ENCODE data around the gene PRRC2B. TPM values are rescaled to one million over a fixed set of nuclear protein-coding genes. Genes with fewer than 3 reads are reported as not detected.
A peak's percentile ranks its signal among the peaks of the same experiment; 100 is the strongest.
"Not testable (repeated sequence)": the region's sequence is repeated elsewhere in the genome, so short reads cannot be mapped to it uniquely, and the experiment has no call there.

The PRRC2B gene
- total RNA-seq, 3 donors from 2014 or later: 89.7 to 102 (median 92.2) TPM

- peaks cover 41% of the 10 kb centered on the region for H3K36me3 Mint-ChIP-seq (ENCODE audit: insufficient read depth)
- not testable (repeated sequence) for H3K27me3 Mint-ChIP-seq (ENCODE audit: low read depth); H3K4me1 Mint-ChIP-seq (ENCODE audit: low read depth); H3K4me3 Mint-ChIP-seq; ATAC-seq; DNase-seq; H3K9me3 Mint-ChIP-seq
These were observed 78.2 kb downstream of the PRRC2B start for GRCh38 chr9:131472085-131472484.

DNA sequence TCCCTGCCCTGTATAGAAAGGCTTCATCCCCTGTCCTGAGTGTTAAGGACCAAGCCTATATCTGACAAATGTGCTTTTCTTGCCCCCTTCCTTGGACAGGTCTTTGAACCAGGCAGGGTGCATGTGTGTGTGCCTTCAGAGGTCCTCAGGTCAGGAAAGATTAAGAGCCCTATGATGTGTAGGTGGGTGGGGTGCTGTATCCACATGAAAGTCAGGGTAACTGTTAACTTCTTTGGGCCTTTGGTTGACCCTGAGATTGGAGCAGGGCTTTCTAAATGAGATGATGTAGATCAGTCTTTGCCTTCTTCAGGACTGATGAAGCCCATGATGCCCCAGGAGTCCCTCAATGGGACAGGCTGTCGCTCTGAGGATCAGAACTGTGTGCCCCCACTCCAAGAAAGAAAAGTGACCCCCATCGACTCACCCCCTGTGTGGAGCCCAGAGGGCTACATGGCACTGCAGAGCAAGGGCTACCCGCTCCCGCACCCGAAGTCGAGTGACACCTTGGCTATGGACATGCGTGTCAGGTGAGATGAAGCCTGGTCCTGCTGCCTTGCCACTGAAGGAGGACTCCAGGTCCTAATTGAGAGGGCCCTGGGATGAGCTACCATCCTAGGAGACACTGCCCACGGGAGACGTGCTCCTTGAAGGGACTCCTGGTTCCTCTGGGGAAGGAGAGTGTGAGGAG, 79.5 kb downstream of the PRRC2B start:
- Mint-ChIP-seq H3K4me3 (no peak overlapping the region), H3K4me1 (ENCODE audit: low read depth) (peaks cover 3% of the 10 kb centered on the region), H3K36me3 (ENCODE audit: insufficient read depth) (peaks cover 40% of the 10 kb centered on the region), H3K9me3 (no peaks in the 10 kb centered on the region), H3K27me3 (ENCODE audit: low read depth) (no peaks in the 10 kb centered on the region)
- no peak for DNase-seq
- ATAC-seq: no peak

DNA sequence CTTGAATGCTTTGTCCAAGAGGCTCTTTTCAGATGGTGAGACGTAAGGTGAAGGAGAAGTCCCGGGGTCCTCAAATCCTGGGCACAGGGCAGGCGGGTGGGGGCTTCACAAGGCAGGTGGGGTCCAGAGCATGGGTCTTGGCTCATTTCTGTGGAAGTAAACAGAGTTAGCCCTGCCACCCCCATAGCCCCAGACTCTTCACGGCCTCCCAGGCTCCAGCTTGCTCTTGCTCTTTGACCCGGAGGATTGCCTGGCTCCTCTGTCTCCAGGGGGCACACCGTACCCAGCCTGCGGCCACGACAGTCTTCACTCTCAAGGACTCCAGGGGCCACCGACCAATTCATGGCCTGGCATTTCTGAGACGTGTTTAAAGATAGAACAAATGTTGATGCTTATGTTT, 80.0 kb downstream of the PRRC2B start:
- no peak for DNase-seq
- Mint-ChIP-seq H3K4me1 (ENCODE audit: low read depth) (peaks cover 3% of the 10 kb centered on the region), H3K4me3 (no peak overlapping the region), H3K27me3 (ENCODE audit: low read depth) (no peaks in the 10 kb centered on the region), H3K9me3 (no peaks in the 10 kb centered on the region), H3K36me3 (ENCODE audit: insufficient read depth) (peaks cover 42% of the 10 kb centered on the region)
- no peak for ATAC-seq

- Mint-ChIP-seq H3K4me3 (no peak overlapping the region), H3K9me3 (no peaks in the 10 kb centered on the region)
- ATAC-seq: no peak
These were observed 80.8 kb downstream of the PRRC2B start for GRCh38 chr9:131474711-131475110.

GRCh38 chr9:131475111-131475955, 81.4 kb downstream of the PRRC2B start:
- Mint-ChIP-seq H3K36me3 (ENCODE audit: insufficient read depth) (peaks cover 36% of the 10 kb centered on the region), H3K4me1 (ENCODE audit: low read depth) (peaks cover 4% of the 10 kb centered on the region)

More at GRCh38 chr9:131474711-131475110, 80.8 kb downstream of the PRRC2B start:
- Mint-ChIP-seq H3K27me3 (ENCODE audit: low read depth) (no peaks in the 10 kb centered on the region), H3K36me3 (ENCODE audit: insufficient read depth) (peaks cover 42% of the 10 kb centered on the region), H3K4me1 (ENCODE audit: low read depth) (peaks cover 3% of the 10 kb centered on the region)
- DNase-seq: no peak

GRCh38 chr9:131475956-131476776, 82.3 kb downstream of the PRRC2B start:
- ATAC-seq: no peak
- Mint-ChIP-seq H3K36me3 (ENCODE audit: insufficient read depth) (peaks cover 28% of the 10 kb centered on the region), H3K27me3 (ENCODE audit: low read depth) (no peaks in the 10 kb centered on the region), H3K4me1 (ENCODE audit: low read depth) (peaks cover 4% of the 10 kb centered on the region), H3K9me3 (no peaks in the 10 kb centered on the region), H3K4me3 (no peak overlapping the region)
- no peak for DNase-seq

More at GRCh38 chr9:131475111-131475955, 81.4 kb downstream of the PRRC2B start:
- Mint-ChIP-seq H3K4me3 (no peak overlapping the region), H3K27me3 (ENCODE audit: low read depth) (no peaks in the 10 kb centered on the region), H3K9me3 (no peaks in the 10 kb centered on the region)
- no peak for DNase-seq
- ATAC-seq: no peak

- ATAC-seq (no peak), DNase-seq (no peak)
- H3K36me3 Mint-ChIP-seq (ENCODE audit: insufficient read depth): peaks cover 29% of the 10 kb centered on the region
- no peak overlapping the region for H3K4me3 Mint-ChIP-seq
- H3K27me3 Mint-ChIP-seq (ENCODE audit: low read depth): no peaks in the 10 kb centered on the region
- no peaks in the 10 kb centered on the region for H3K9me3 Mint-ChIP-seq
- H3K4me1 Mint-ChIP-seq (ENCODE audit: low read depth): peaks cover 4% of the 10 kb centered on the region
These were observed 83.0 kb downstream of the PRRC2B start for GRCh38 chr9:131476777-131477345.

DNA sequence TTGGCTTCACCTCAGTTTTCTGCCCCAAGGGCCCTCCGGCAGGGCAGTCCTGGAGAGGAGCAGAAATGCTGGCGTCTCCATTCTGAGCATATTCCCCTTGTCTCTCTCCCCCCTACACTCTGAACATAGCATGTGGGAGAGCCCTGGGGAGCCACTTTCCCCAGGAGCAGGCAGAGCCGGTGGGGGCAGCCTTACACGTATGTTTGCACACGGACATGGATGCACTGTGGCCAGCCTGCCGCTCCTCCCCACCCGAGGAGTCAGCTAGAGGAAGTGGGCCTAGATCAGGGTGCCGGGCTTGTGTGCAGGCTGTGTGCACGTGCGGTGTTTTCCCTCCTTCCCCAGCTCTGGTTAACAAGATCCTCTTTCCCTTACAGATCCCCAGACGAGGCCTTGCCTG, 83.5 kb downstream of the PRRC2B start:
- H3K27me3 Mint-ChIP-seq (ENCODE audit: low read depth): no peaks in the 10 kb centered on the region
- peaks cover 4% of the 10 kb centered on the region for H3K4me1 Mint-ChIP-seq (ENCODE audit: low read depth)
- ATAC-seq: no peak
- no peak overlapping the region for H3K4me3 Mint-ChIP-seq
- H3K9me3 Mint-ChIP-seq: no peaks in the 10 kb centered on the region
- DNase-seq: no peak
- peaks cover 34% of the 10 kb centered on the region for H3K36me3 Mint-ChIP-seq (ENCODE audit: insufficient read depth)

DNA sequence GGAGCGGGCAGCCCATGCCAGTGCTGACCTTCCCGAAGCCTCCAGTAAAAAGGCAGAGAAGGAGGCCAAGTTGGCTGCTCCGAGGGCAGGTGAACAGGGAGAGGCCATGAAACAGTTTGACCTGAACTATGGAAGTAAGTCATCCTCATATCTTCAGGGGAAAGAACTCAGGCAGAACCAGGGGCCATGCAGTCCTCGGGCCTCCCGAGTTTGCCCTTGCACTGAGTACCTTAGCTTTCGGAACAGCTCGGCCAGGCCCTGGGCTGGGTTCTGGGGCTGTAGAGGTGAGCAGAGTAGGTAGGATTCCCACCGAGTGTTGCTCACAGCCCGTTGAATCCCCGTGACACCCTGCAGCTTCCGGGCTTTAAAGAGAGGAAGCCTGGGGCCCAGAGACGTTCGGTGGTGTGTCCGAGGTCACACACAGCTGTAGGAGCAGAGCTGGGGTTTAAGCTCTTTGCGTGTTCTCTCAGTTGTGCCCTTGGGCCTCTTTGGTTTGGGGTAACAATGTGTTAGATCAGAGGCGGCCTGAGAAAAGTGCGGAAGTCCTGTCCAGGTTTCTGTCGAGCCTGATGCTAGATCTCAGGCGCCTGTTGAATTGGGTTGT, 84.0 kb downstream of the PRRC2B start:
- Mint-ChIP-seq H3K27me3 (ENCODE audit: low read depth) (no peaks in the 10 kb centered on the region), H3K36me3 (ENCODE audit: insufficient read depth) (peaks cover 36% of the 10 kb centered on the region)

GRCh38 chr9:131478421-131478868, 84.6 kb downstream of the PRRC2B start:
- no peak overlapping the region for H3K4me3 Mint-ChIP-seq
- H3K36me3 Mint-ChIP-seq (ENCODE audit: insufficient read depth): peaks cover 36% of the 10 kb centered on the region
- peaks cover 3% of the 10 kb centered on the region for H3K4me1 Mint-ChIP-seq (ENCODE audit: low read depth)
- peak; percentile 52 to 75 for ATAC-seq
- DNase-seq: peak; percentile 55
- no peaks in the 10 kb centered on the region for H3K27me3 Mint-ChIP-seq (ENCODE audit: low read depth)
- H3K9me3 Mint-ChIP-seq: no peaks in the 10 kb centered on the region

More for the DNA sequence above, 84.0 kb downstream of the PRRC2B start:
- ATAC-seq (no peak), DNase-seq (no peak)
- peaks cover 3% of the 10 kb centered on the region for H3K4me1 Mint-ChIP-seq (ENCODE audit: low read depth)
- H3K4me3 Mint-ChIP-seq: no peak overlapping the region
- H3K9me3 Mint-ChIP-seq: no peaks in the 10 kb centered on the region

- Mint-ChIP-seq H3K4me3 (no peak overlapping the region), H3K4me1 (ENCODE audit: low read depth) (peaks cover 3% of the 10 kb centered on the region), H3K9me3 (no peaks in the 10 kb centered on the region), H3K36me3 (ENCODE audit: insufficient read depth) (peaks cover 33% of the 10 kb centered on the region), H3K27me3 (ENCODE audit: low read depth) (no peaks in the 10 kb centered on the region)
- no peak for ATAC-seq
- no peak for DNase-seq
These were observed 85.0 kb downstream of the PRRC2B start for GRCh38 chr9:131478911-131479310.

DNA sequence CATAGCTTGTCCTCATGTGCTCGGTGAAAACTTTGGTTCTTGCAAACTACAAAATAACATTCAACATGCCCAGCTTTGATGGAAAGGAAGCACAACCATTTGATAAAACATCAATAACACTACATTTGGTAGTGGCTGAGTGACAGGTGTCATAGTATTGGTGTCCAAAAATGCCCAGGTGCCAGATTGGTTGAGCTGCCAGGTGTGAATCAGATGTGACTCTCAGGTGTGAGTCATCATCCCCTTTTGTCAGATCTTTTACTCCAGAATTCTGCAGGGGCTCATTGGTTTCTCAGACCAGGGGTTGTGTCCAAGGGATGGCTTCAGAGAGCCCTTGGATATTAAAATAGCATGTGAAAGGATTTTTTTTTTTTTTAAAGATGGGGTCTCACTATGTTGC, 86.4 kb downstream of the PRRC2B start:
- H3K9me3 Mint-ChIP-seq: no peaks in the 10 kb centered on the region
- no peak overlapping the region for H3K4me3 Mint-ChIP-seq
- H3K27me3 Mint-ChIP-seq (ENCODE audit: low read depth): no peaks in the 10 kb centered on the region
- DNase-seq (no peak), ATAC-seq (peak; percentile 48 to 58)
- peaks cover 32% of the 10 kb centered on the region for H3K36me3 Mint-ChIP-seq (ENCODE audit: insufficient read depth)
- peaks cover 3% of the 10 kb centered on the region for H3K4me1 Mint-ChIP-seq (ENCODE audit: low read depth)

GRCh38 chr9:131481441-131482342, 87.8 kb downstream of the PRRC2B start:
- DNase-seq (no peak), ATAC-seq (no peak)
- Mint-ChIP-seq H3K36me3 (ENCODE audit: insufficient read depth) (peaks cover 37% of the 10 kb centered on the region), H3K27me3 (ENCODE audit: low read depth) (no peaks in the 10 kb centered on the region), H3K9me3 (no peaks in the 10 kb centered on the region), H3K4me1 (ENCODE audit: low read depth) (peaks cover 3% of the 10 kb centered on the region), H3K4me3 (no peak overlapping the region)

Data from activated T-cell treated with anti-CD3 and anti-CD28 coated beads, Interleukin-2, amount 50 U/mL, for 4 hours (primary cell).